IgD-negative memory B cell (primary cell): Measurements from ENCODE around the gene SORBS1. TPM values are rescaled to one million over a fixed set of nuclear protein-coding genes. Genes with fewer than 3 reads are reported as not detected.
A peak's percentile ranks its signal among the peaks of the same experiment; 100 is the strongest.

Source experiments
- H3K27ac Mint-ChIP-seq, 3 donors: one replicate each; pipeline ENCODE4 v1.8.0; 2020 to 2022; ENCODE audit warnings: mild to moderate bottlenecking in 3 of 3, mixed read lengths in 3 of 3, moderate library complexity in 1 of 3
- H3K27me3 Mint-ChIP-seq: one replicate; pipeline ENCODE4 v1.8.0; 2021; ENCODE audit warnings: mixed read lengths
- H3K36me3 Mint-ChIP-seq: one replicate; pipeline ENCODE4 v1.8.0; 2020; ENCODE audit warnings: mild to moderate bottlenecking, mixed read lengths
- H3K4me1 Mint-ChIP-seq, 3 donors: one replicate each; pipeline ENCODE4 v1.8.0; 2020 to 2022; ENCODE audit warnings: mixed read lengths in 3 of 3, mild to moderate bottlenecking in 1 of 3
- H3K4me3 Mint-ChIP-seq, 4 donors: one replicate each; pipeline ENCODE4 v1.8.0; 2020 to 2022; ENCODE audit warnings: mild to moderate bottlenecking in 4 of 4, mixed read lengths in 4 of 4, moderate library complexity in 3 of 4
- H3K9me3 Mint-ChIP-seq, 3 donors: one replicate each; pipeline ENCODE4 v1.8.0; 2020 to 2021; ENCODE audit warnings: mixed read lengths in 3 of 3, mild to moderate bottlenecking in 1 of 3
- polyA plus RNA-seq: library from polyadenylated mRNA; unstranded; fragments of 300-500 nt; fragmentation: Illumina TruSeq; gene quantifications from one replicate; pipeline ENCODE4 v1.2.3, GENCODE V29; 2021

Gene SORBS1
- polyA plus RNA-seq, 1 donor from 2014 or later, result 0.41 TPM

GRCh38 chr10:95430231-95430951, 130.8 kb downstream of the SORBS1 start:
- H3K4me1 Mint-ChIP-seq, result peaks cover 0 to 3% (median 2%) of the 10 kb centered on the region in 3 donors
- no peak overlapping the region for H3K27ac Mint-ChIP-seq
- H3K27me3 Mint-ChIP-seq, result peaks cover 1% of the 10 kb centered on the region
- no peaks in the 10 kb centered on the region for H3K9me3 Mint-ChIP-seq
- no peaks in the 10 kb centered on the region for H3K36me3 Mint-ChIP-seq
- H3K4me3 Mint-ChIP-seq, result no peak overlapping the region

GRCh38 chr10:95429639-95430038, 131.5 kb downstream of the SORBS1 start:
- Mint-ChIP-seq H3K4me1 (peaks cover 0 to 3% (median 2%) of the 10 kb centered on the region in 3 donors), H3K36me3 (no peaks in the 10 kb centered on the region), H3K27ac (no peak overlapping the region), H3K4me3 (no peak overlapping the region), H3K27me3 (peaks cover 1% of the 10 kb centered on the region), H3K9me3 (no peaks in the 10 kb centered on the region)

- peaks cover 1% of the 10 kb centered on the region for H3K27me3 Mint-ChIP-seq
- H3K4me3 Mint-ChIP-seq, result no peak overlapping the region
- peaks cover 0 to 3% (median 2%) of the 10 kb centered on the region in 3 donors for H3K4me1 Mint-ChIP-seq
- no peak overlapping the region for H3K27ac Mint-ChIP-seq
- no peaks in the 10 kb centered on the region for H3K9me3 Mint-ChIP-seq
- H3K36me3 Mint-ChIP-seq, result no peaks in the 10 kb centered on the region
Measured at GRCh38 chr10:95428701-95429100, 132.5 kb downstream of the SORBS1 start.

- peaks cover 1% of the 10 kb centered on the region for H3K27me3 Mint-ChIP-seq
- H3K4me3 Mint-ChIP-seq, result no peak overlapping the region
- no peaks in the 10 kb centered on the region for H3K9me3 Mint-ChIP-seq
- H3K36me3 Mint-ChIP-seq, result no peaks in the 10 kb centered on the region
- H3K27ac Mint-ChIP-seq, result no peak overlapping the region
- no peaks in the 10 kb centered on the region for H3K4me1 Mint-ChIP-seq
Measured at GRCh38 chr10:95426482-95426881, 134.7 kb downstream of the SORBS1 start.

GRCh38 chr10:95425592-95426465, 135.3 kb downstream of the SORBS1 start:
- H3K9me3 Mint-ChIP-seq, result no peaks in the 10 kb centered on the region

GRCh38 chr10:95423164-95424005, 137.8 kb downstream of the SORBS1 start:
- H3K36me3 Mint-ChIP-seq, result no peaks in the 10 kb centered on the region
- no peaks in the 10 kb centered on the region for H3K27me3 Mint-ChIP-seq
- H3K4me3 Mint-ChIP-seq, result no peak overlapping the region
- no peak overlapping the region for H3K27ac Mint-ChIP-seq
- no peaks in the 10 kb centered on the region for H3K4me1 Mint-ChIP-seq
- H3K9me3 Mint-ChIP-seq, result no peaks in the 10 kb centered on the region

More at GRCh38 chr10:95425592-95426465, 135.3 kb downstream of the SORBS1 start:
- no peak overlapping the region for H3K27ac Mint-ChIP-seq
- H3K36me3 Mint-ChIP-seq, result no peaks in the 10 kb centered on the region
- H3K4me3 Mint-ChIP-seq, result no peak overlapping the region
- H3K4me1 Mint-ChIP-seq, result no peaks in the 10 kb centered on the region
- H3K27me3 Mint-ChIP-seq, result peaks cover 1% of the 10 kb centered on the region

- Mint-ChIP-seq H3K27me3 (no peaks in the 10 kb centered on the region), H3K36me3 (no peaks in the 10 kb centered on the region), H3K27ac (no peak overlapping the region), H3K9me3 (no peaks in the 10 kb centered on the region), H3K4me3 (no peak overlapping the region), H3K4me1 (no peaks in the 10 kb centered on the region)
Measured at GRCh38 chr10:95422233-95422632, 138.9 kb downstream of the SORBS1 start.

- Mint-ChIP-seq H3K4me1 (no peaks in the 10 kb centered on the region), H3K27ac (no peak overlapping the region), H3K27me3 (no peaks in the 10 kb centered on the region), H3K4me3 (no peak overlapping the region), H3K36me3 (no peaks in the 10 kb centered on the region), H3K9me3 (no peaks in the 10 kb centered on the region)
Measured at GRCh38 chr10:95421782-95422181, 139.4 kb downstream of the SORBS1 start.

- no peaks in the 10 kb centered on the region for H3K27me3 Mint-ChIP-seq
- H3K4me3 Mint-ChIP-seq, result no peak overlapping the region
- H3K27ac Mint-ChIP-seq, result no peak overlapping the region
- no peaks in the 10 kb centered on the region for H3K4me1 Mint-ChIP-seq
- no peaks in the 10 kb centered on the region for H3K9me3 Mint-ChIP-seq
- H3K36me3 Mint-ChIP-seq, result no peaks in the 10 kb centered on the region
Measured at GRCh38 chr10:95419399-95419798, 141.8 kb downstream of the SORBS1 start.

- H3K36me3 Mint-ChIP-seq, result no peaks in the 10 kb centered on the region
- H3K4me3 Mint-ChIP-seq, result no peak overlapping the region
- no peaks in the 10 kb centered on the region for H3K4me1 Mint-ChIP-seq
- H3K27me3 Mint-ChIP-seq, result no peaks in the 10 kb centered on the region
- no peak overlapping the region for H3K27ac Mint-ChIP-seq
- H3K9me3 Mint-ChIP-seq, result no peaks in the 10 kb centered on the region
Measured at GRCh38 chr10:95416973-95417372, 144.2 kb downstream of the SORBS1 start.

GRCh38 chr10:95416270-95416669, 144.9 kb downstream of the SORBS1 start:
- Mint-ChIP-seq H3K27me3 (no peaks in the 10 kb centered on the region), H3K9me3 (no peaks in the 10 kb centered on the region), H3K36me3 (no peaks in the 10 kb centered on the region), H3K4me1 (no peaks in the 10 kb centered on the region), H3K4me3 (no peak overlapping the region), H3K27ac (no peak overlapping the region)

- Mint-ChIP-seq H3K27ac (no peak overlapping the region), H3K27me3 (no peaks in the 10 kb centered on the region), H3K9me3 (no peaks in the 10 kb centered on the region), H3K4me1 (no peaks in the 10 kb centered on the region), H3K36me3 (no peaks in the 10 kb centered on the region), H3K4me3 (no peak overlapping the region)
Measured at GRCh38 chr10:95415621-95416031, 145.5 kb downstream of the SORBS1 start.

GRCh38 chr10:95414844-95415485, 146.2 kb downstream of the SORBS1 start:
- Mint-ChIP-seq H3K27ac (no peak overlapping the region), H3K4me3 (no peak overlapping the region), H3K36me3 (no peaks in the 10 kb centered on the region), H3K27me3 (no peaks in the 10 kb centered on the region), H3K4me1 (no peaks in the 10 kb centered on the region), H3K9me3 (no peaks in the 10 kb centered on the region)

- H3K4me3 Mint-ChIP-seq, result peak overlapping the region in 1 of 4 donors; percentile 34
Measured at GRCh38 chr10:95414016-95414830, 146.9 kb downstream of the SORBS1 start.

More at GRCh38 chr10:95414016-95414830, 146.9 kb downstream of the SORBS1 start:
- H3K27me3 Mint-ChIP-seq, result no peaks in the 10 kb centered on the region
- no peaks in the 10 kb centered on the region for H3K36me3 Mint-ChIP-seq
- H3K27ac Mint-ChIP-seq, result peak overlapping the region in 2 of 3 donors; percentile 14 to 48
- no peaks in the 10 kb centered on the region for H3K4me1 Mint-ChIP-seq
- no peaks in the 10 kb centered on the region for H3K9me3 Mint-ChIP-seq
